GM23338 (cell line): ENCODE measurements around the gene PIGK. TPM values are rescaled to one million over a fixed set of nuclear protein-coding genes. Genes with fewer than 3 reads are reported as not detected.

Source experiments
- ATAC-seq: fragments of 200-7000 bp; cut with Tn5 transposase; 3 replicates; pipeline ENCODE4 v1.9.1; 2020
- DNase-seq: peaks from one replicate; pipeline ENCODE4 v3.0.0-alpha.2; 2015; ENCODE audit warnings: low spot score
- H2AFZ ChIP-seq: fragments of 200-600 bp; sonication (generic); 2 replicates; pipeline ENCODE4 v1.8.0; 2016; ENCODE audit warnings: antibody characterized with exemption, mild to moderate bottlenecking, moderate library complexity
- H3F3A ChIP-seq: fragments of 200-600 bp; sonication (generic); replicated peaks from 2 replicates; pipeline ENCODE4 v1.8.0; 2017; ENCODE audit warnings: antibody characterized with exemption, mixed run types, low read depth
- H3K27ac ChIP-seq: fragments of 200-600 bp; sonication (generic); 2 replicates; pipeline ENCODE4 v1.6.1; 2016; ENCODE audit warnings: low read depth
- H3K27me3 ChIP-seq: fragments of 200-600 bp; sonication (generic); 2 replicates; pipeline ENCODE4 v1.8.0; 2016; ENCODE audit warnings: mild to moderate bottlenecking, mixed run types, moderate library complexity; ENCODE audit not compliant: insufficient read depth
- H3K36me3 ChIP-seq: fragments of 200-600 bp; sonication (generic); 2 replicates; pipeline ENCODE4 v1.8.0; 2016; ENCODE audit warnings: mild to moderate bottlenecking; ENCODE audit not compliant: insufficient read depth
- H3K4me1 ChIP-seq: fragments of 200-600 bp; sonication (generic); 2 replicates; pipeline ENCODE4 v1.8.0; 2016; ENCODE audit warnings: mild to moderate bottlenecking, moderate library complexity; ENCODE audit not compliant: insufficient read depth
- H3K4me2 ChIP-seq: fragments of 200-600 bp; sonication (generic); 2 replicates; pipeline ENCODE4 v1.7.1; 2017; ENCODE audit warnings: mixed run types
- H3K4me3 ChIP-seq: fragments of 200-600 bp; sonication (generic); 2 replicates; pipeline ENCODE4 v1.6.1; 2016; ENCODE audit warnings: mixed run types
- H3K79me2 ChIP-seq: fragments of 200-600 bp; sonication (generic); replicated peaks from 2 replicates; pipeline ENCODE4 v1.8.0; 2017; ENCODE audit warnings: mild to moderate bottlenecking; ENCODE audit not compliant: insufficient read depth
- H3K9me2 ChIP-seq: fragments of 200-600 bp; sonication (generic); 2 replicates; pipeline ENCODE4 v1.8.0; 2017; ENCODE audit not compliant: insufficient read depth
- H4K20me1 ChIP-seq: fragments of 200-600 bp; sonication (generic); replicated peaks from 2 replicates; pipeline ENCODE4 v1.8.0; 2017; ENCODE audit warnings: mild to moderate bottlenecking; ENCODE audit not compliant: insufficient read depth
- H3K27ac Mint-ChIP-seq: 2 replicates; pipeline ENCODE4 v1.8.0; 2020; ENCODE audit warnings: inconsistent platforms, mild to moderate bottlenecking, moderate library complexity, mixed read lengths
- H3K27me3 Mint-ChIP-seq: 3 replicates; pipeline ENCODE4 v1.8.0; 2022; ENCODE audit warnings: low read depth, mild to moderate bottlenecking, moderate library complexity, mixed read lengths, inconsistent platforms; ENCODE audit not compliant: insufficient read depth, poor library complexity
- H3K36me3 Mint-ChIP-seq: 3 replicates; pipeline ENCODE4 v1.8.0; 2021; ENCODE audit warnings: low read depth, mild to moderate bottlenecking, inconsistent platforms, moderate library complexity, mixed read lengths
- H3K4me1 Mint-ChIP-seq: 3 replicates; pipeline ENCODE4 v1.8.0; 2020; ENCODE audit warnings: mild to moderate bottlenecking, inconsistent platforms, mixed read lengths
- H3K4me3 Mint-ChIP-seq: 3 replicates; pipeline ENCODE4 v1.8.0; 2021; ENCODE audit warnings: moderate library complexity, mild to moderate bottlenecking, inconsistent platforms, mixed read lengths
- H3K9me3 Mint-ChIP-seq: 3 replicates; pipeline ENCODE4 v1.8.0; 2020; ENCODE audit warnings: moderate library complexity, mild to moderate bottlenecking, inconsistent platforms, mixed read lengths
- CREB1 ChIP-seq: fragments of 250-450 bp; sonication (Bioruptor Pico); IDR thresholded peaks from 2 replicates; pipeline ENCODE4 v1.5.0; 2020; ENCODE audit warnings: low read depth, mild to moderate bottlenecking, moderate library complexity
- ETS1 ChIP-seq: IDR thresholded peaks from 2 replicates; pipeline ENCODE4 v1.6.1; 2016; ENCODE audit warnings: antibody characterized with exemption
- EZH2 ChIP-seq: fragments of 200-600 bp; sonication (generic); IDR thresholded peaks from one replicate; pipeline ENCODE4 v1.8.0; 2017; ENCODE audit warnings: antibody characterized with exemption, mild to moderate bottlenecking, low read depth; ENCODE audit not compliant: unreplicated experiment
- EZH2phosphoT487 ChIP-seq: fragments of 200-600 bp; sonication (generic); IDR thresholded peaks from one replicate; pipeline ENCODE4 v1.8.1; 2018; ENCODE audit warnings: antibody characterized with exemption; ENCODE audit not compliant: unreplicated experiment
- JUNB ChIP-seq: IDR thresholded peaks from one replicate; pipeline ENCODE4 v1.6.1; 2016; ENCODE audit warnings: antibody characterized with exemption; ENCODE audit not compliant: unreplicated experiment
- NANOG ChIP-seq: IDR thresholded peaks from 2 replicates; pipeline ENCODE4 v1.6.1; 2016; ENCODE audit warnings: antibody characterized with exemption, borderline replicate concordance
- POLR2AphosphoS5 ChIP-seq: IDR thresholded peaks from 2 replicates; pipeline ENCODE4 v1.6.1; 2016; ENCODE audit warnings: antibody characterized with exemption, low read depth
- REST ChIP-seq: IDR thresholded peaks from one replicate; pipeline ENCODE4 v1.6.1; 2018; ENCODE audit warnings: antibody characterized with exemption; ENCODE audit not compliant: unreplicated experiment
- STAT1 ChIP-seq: IDR thresholded peaks from one replicate; pipeline ENCODE4 v1.6.1; 2016; ENCODE audit warnings: antibody characterized with exemption; ENCODE audit not compliant: unreplicated experiment
- ZNF114 ChIP-seq: fragments of 250-450 bp; sonication (Bioruptor Pico); IDR thresholded peaks from 2 replicates; pipeline ENCODE4 v1.5.0; 2020; ENCODE audit warnings: mild to moderate bottlenecking, moderate library complexity
- ZNF331 ChIP-seq: fragments of 250-450 bp; sonication (Bioruptor Pico); IDR thresholded peaks from 2 replicates; pipeline ENCODE4 v1.5.0; 2020; ENCODE audit warnings: low read depth, mild to moderate bottlenecking, moderate library complexity
- polyA plus RNA-seq: library from polyadenylated mRNA; unstranded; fragments of >200 nt; fragmentation: Nextera tagmentation; extraction: Ambion mirVana; gene quantifications from 2 replicates; pipeline ENCODE4 v1.2.1, GENCODE V29; 2016
- total RNA-seq: library from RNA; depleted of rRNA; stranded (reverse); fragments of >200 nt; shearing (Covaris generic); gene quantifications from 2 replicates; pipeline ENCODE4 v1.2.3, GENCODE V29; 2014

Gene PIGK
- total and polyA plus RNA-seq, 2 experiments from 2014 or later = 16.4 to 26.4 TPM

- no peak for TF ChIP-seq CREB1 (CRISPR knock-in tag)
- TF ChIP-seq EZH2 = no peak
- no peak for TF ChIP-seq NANOG
- TF ChIP-seq EZH2phosphoT487 = no peak
- TF ChIP-seq POLR2AphosphoS5 = no peak
- TF ChIP-seq REST = no peak
These were observed 97.7 kb downstream of the PIGK start (continued) for GRCh38 chr1:77121503-77121902.

GRCh38 chr1:77120950-77121349 is 98.3 kb downstream of the PIGK start:
- no peak overlapping the region for H3K27ac Mint-ChIP-seq
- ATAC-seq (no peak), DNase-seq (no peak)
- no peak for TF ChIP-seq NANOG
- no peak for TF ChIP-seq CREB1 (CRISPR knock-in tag)
- no peak for TF ChIP-seq ETS1
- TF ChIP-seq POLR2AphosphoS5 = no peak
- TF ChIP-seq STAT1 = no peak
- no peak for TF ChIP-seq ZNF114 (CRISPR knock-in tag)
- no peak for TF ChIP-seq JUNB
- no peak for TF ChIP-seq REST
- TF ChIP-seq ZNF331 (CRISPR knock-in tag) = no peak
- no peak for TF ChIP-seq EZH2phosphoT487

More at GRCh38 chr1:77120950-77121349, 98.3 kb downstream of the PIGK start:
- Mint-ChIP-seq H3K4me3 (no peak overlapping the region), H3K36me3 (no peaks in the 10 kb centered on the region), H3K4me1 (peaks cover 5% of the 10 kb centered on the region; the same call in 2 of the 3 replicates), H3K9me3 (no peaks in the 10 kb centered on the region), H3K27me3 (no peaks in the 10 kb centered on the region)
- Histone ChIP-seq H4K20me1 (no peaks in the 10 kb centered on the region), H3K4me3 (no peak overlapping the region), H3K79me2 (no peaks in the 10 kb centered on the region), H3K27me3 (no peaks in the 10 kb centered on the region), H3K9me2 (no peaks in the 10 kb centered on the region), H3F3A (no peaks in the 10 kb centered on the region), H3K4me1 (no peaks in the 10 kb centered on the region), H3K27ac (no peak overlapping the region), H2AFZ (no peak overlapping the region), H3K4me2 (no peak overlapping the region), H3K36me3 (no peaks in the 10 kb centered on the region)
